HG02870 (cell line): ENCODE measurements around the gene SMLR1.
"Not testable (repeated sequence)": the region's sequence is repeated elsewhere in the genome, so short reads cannot be mapped to it uniquely, and the experiment has no call there.

ENCODE experiments used
- ATAC-seq: cut with Tn5 transposase; IDR thresholded peaks from one replicate; pipeline ENCODE4 v1.9.1; 2021; ENCODE audit warnings: mild to moderate bottlenecking, moderate library complexity; ENCODE audit not compliant: unreplicated experiment

SMLR1 gene

GRCh38 chr6:130827247-130828149 lies at the start of gene SMLR1:
Gene SMLR1 (plus strand): TSS chr6:130827406. CDS start chr6:130827414, 8 bp downstream.
- ATAC-seq: no peak

- ATAC-seq: no peak
These were observed 48.1 kb upstream of the SMLR1 start for GRCh38 chr6:130778946-130779657.

- no peak for ATAC-seq
These were observed 47.6 kb upstream of the SMLR1 start for GRCh38 chr6:130779658-130780033.

GRCh38 chr6:130780122-130780521 lies 47.1 kb upstream of the SMLR1 start:
- no peak for ATAC-seq

GRCh38 chr6:130781557-130781956 lies 45.6 kb upstream of the SMLR1 start:
- no peak for ATAC-seq

GRCh38 chr6:130783416-130784107 lies 43.6 kb upstream of the SMLR1 start:
- ATAC-seq: no peak

- no peak for ATAC-seq
These were observed 39.3 kb upstream of the SMLR1 start for GRCh38 chr6:130787726-130788500.

GRCh38 chr6:130788954-130789353 lies 38.3 kb upstream of the SMLR1 start:
- ATAC-seq: no peak

GRCh38 chr6:130794010-130794697 lies 33.1 kb upstream of the SMLR1 start:
- ATAC-seq: no peak

- ATAC-seq: no peak
These were observed 32.5 kb upstream of the SMLR1 start for GRCh38 chr6:130794738-130795137.

GRCh38 chr6:130796313-130796905 lies 30.8 kb upstream of the SMLR1 start:
- ATAC-seq: no peak

GRCh38 chr6:130797061-130797460 lies 30.1 kb upstream of the SMLR1 start:
- ATAC-seq: no peak

- ATAC-seq: not testable (repeated sequence)
These were observed 25.8 kb upstream of the SMLR1 start for GRCh38 chr6:130801368-130801767.

GRCh38 chr6:130810307-130811030 lies 16.7 kb upstream of the SMLR1 start:
- ATAC-seq: no peak

GRCh38 chr6:130811932-130812331 lies 15.3 kb upstream of the SMLR1 start:
- no peak for ATAC-seq

- no peak for ATAC-seq
These were observed 12.7 kb upstream of the SMLR1 start for GRCh38 chr6:130814506-130814905.

GRCh38 chr6:130815200-130816071 lies 11.8 kb upstream of the SMLR1 start:
- no peak for ATAC-seq

- ATAC-seq: no peak
These were observed 4.5 kb upstream of the SMLR1 start for GRCh38 chr6:130822736-130823135.
